Stimulated activated CD8-positive, alpha-beta memory T cell treated with anti-CD3 and anti-CD28 coated beads, Interleukin-7, amount 100 ng/mL, for 4 hours (primary cell): ENCODE results near the gene RXRA.

Experiments used
- DNase-seq, 2 donors: peaks; one replicate each; pipeline ENCODE4 v3.0.0-alpha.2; 2020; ENCODE audit warnings: low read depth in 2 of 2

Gene RXRA

DNA sequence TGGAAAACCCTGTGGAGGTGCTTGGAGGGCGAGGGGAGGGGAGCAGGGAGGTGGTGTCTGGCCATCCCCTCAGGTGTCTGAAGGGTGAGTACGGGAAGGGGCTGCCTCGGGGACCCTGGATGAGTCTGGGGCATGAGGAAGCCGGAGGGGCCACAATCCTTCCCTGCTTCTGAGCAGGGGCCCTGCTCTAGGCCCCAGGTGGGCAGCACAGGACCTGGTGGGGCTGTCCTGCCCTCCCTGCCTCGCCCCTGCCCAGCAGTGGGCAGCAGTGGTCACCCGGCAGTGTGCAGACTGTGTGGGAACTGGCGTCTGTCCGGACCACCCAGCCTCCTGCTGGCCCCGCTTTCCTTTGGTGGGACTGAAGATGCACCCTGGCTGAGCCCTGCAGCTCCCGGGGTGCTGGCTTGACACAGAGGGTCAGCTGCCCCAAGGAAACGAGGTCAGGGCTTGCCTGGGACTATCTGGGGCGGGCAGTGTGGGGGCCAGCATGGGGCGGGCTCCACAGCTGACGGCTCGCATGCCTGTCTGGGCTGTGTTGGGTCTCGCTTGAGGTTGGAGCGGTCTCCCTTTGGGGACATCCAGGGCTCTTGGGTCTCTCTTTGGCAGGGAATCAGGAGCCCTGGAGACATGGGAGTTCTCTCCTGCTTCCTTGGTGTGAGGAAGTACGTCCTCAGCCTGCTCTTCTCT lies 26.1 kb downstream of the RXRA start:
- DNase-seq: no peak

GRCh38 chr9:134353539-134353938 lies 27.3 kb downstream of the RXRA start:
- DNase-seq: no peak

GRCh38 chr9:134355158-134355557 lies 28.9 kb downstream of the RXRA start:
- DNase-seq: no peak

GRCh38 chr9:134355561-134356279 lies 29.5 kb downstream of the RXRA start:
- no peak for DNase-seq

GRCh38 chr9:134356496-134357470 lies 30.5 kb downstream of the RXRA start:
- no peak for DNase-seq

GRCh38 chr9:134357631-134358025 lies 31.4 kb downstream of the RXRA start:
- no peak for DNase-seq

DNA sequence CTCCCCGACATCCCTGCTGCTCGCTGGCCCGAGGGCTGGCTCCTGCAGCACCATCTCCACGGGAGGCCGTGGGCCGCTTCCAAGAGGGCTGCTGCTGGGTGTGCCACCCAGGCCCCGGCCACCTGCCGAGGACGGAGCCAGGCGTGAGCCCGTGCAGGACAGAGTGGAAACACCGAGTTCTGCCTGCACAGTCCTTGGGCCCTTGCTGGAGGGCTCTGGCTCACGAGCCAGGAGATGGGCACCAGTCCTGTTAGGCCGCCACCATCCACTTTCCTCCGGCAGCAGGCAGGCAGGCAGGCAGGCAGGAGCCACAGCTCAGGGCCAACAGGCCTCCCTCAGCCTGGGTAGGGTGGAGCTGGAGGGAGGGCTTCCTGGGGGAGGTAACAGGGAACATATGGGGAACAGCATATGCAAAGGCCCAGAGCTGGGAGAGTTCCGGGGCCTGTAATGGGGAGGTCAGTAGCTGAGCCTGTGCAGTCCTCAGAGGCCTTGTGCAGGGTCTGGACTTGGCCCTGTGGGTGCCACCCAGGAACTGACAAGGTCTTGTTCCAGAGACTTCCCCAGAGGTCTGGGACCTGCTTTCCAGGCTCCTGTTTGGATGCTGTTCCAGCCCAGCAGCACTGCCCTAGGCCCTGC lies 31.9 kb downstream of the RXRA start:
- DNase-seq: no peak

DNA sequence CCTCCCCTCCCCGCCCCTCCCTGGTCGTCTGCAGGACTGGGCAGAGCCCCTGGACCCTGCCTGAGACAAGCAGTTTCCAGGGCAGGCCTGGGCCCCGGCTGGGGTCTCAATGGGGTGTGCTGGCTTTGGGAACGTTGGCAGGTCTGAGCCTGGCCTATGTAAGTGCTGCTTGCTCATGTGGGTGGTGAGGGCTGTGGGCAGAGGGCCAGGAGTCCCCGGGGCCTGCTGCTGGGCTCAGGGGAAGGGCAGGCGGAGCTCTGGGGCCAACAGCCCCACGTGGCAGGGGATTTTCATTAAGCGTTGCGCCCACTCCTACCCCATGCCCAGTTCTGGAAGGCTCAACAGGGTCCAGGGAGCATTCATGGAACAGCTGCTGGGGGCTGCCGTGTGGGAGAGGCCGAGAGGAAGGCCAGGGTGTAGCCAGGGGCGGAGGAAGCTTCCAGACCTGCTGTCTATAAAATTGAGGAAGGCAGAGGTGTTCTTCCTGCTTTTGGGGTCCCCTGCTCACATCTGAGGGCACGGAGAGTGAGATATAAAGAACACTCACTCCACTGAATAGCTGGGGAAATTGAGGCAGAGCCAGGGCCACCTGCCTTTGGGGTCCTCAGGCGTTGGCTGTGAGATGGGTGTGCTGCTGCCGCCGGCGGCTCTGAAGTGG lies 32.5 kb downstream of the RXRA start:
- no peak for DNase-seq

DNA sequence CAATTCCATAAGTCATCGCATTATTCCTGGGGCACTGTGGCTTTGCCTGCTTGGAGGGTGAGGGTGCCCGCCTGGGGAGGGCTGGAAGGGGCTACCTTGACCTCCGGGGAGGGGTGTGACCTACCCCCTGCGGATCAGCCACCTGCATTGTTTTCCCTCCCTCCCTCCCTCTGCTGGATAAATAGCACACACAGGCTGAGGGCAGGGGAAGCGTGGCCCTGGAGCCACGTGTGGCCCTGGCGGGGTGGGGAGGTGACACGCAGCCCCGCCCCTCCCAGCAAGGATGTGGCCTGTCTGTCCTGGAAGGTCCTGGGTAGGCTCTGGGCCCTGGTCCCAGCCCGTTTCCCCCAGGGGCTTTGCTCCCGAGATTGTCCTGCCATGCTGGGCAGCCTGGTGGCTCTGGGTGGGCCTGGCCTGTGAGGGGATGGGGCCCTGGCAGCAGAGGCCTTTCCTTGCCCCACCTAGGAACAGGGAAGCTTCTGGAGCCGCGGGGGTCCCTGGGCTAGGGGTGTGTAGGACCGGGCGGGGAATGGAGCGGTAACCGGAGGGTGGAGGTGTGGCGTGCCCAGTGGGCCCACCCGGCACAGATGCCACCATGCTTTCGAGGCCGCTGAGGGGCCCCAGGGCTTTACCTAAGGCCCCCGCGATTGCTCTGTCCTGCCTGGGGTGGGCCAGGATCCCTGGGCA lies 33.4 kb downstream of the RXRA start:
- no peak for DNase-seq

DNA sequence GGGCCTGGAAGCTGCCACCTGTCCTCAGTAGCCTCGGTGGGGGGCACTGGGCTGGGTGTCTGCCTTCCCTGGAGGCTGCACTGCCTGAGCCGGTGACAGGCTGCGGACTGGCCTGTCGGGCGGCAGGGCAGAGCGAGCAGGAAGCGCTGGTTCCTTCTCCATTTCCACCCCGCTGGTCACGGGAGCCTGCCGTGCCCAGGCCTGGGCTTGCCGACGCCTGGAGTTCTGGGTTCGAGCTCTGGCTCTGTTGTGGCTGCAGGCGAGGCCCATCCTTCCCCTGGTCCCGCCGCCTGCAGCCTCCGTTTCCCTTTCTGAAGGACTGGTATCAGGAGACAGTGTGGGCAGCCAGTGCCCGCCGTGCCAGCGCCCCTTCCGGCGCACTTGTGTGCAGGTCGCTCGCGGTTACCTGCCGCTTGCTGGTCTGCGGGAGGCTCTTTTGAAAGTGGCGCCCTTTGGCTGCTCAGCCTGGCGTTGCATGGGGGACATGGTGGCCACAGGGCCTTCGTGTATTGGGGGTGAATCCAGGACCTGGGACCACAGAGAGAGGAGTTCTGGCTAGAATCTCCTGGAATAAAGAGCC lies 34.0 kb downstream of the RXRA start:
- DNase-seq: no peak

- no peak for DNase-seq
Measured at GRCh38 chr9:134360897-134361296, 34.6 kb downstream of the RXRA start.

DNA sequence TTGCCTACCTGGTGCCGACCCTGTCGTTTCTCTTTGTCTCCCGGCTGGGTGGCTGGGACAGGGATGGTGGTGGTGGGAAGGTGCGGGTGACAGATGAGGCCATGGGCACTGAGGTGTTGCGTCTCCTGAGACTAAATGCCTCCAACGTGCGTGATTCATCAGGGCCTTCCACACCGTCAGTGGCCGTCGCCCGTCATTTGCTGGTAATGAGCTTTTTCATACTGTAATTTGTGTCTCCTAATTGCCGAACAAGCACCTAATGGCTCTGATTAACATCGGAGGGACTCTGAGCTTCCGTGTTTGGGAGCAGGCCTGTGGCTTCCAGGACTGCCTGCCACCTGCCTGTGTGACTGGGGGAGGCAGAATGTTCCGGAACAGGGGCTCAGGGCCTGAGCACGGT lies 35.2 kb downstream of the RXRA start:
- DNase-seq: no peak

DNA sequence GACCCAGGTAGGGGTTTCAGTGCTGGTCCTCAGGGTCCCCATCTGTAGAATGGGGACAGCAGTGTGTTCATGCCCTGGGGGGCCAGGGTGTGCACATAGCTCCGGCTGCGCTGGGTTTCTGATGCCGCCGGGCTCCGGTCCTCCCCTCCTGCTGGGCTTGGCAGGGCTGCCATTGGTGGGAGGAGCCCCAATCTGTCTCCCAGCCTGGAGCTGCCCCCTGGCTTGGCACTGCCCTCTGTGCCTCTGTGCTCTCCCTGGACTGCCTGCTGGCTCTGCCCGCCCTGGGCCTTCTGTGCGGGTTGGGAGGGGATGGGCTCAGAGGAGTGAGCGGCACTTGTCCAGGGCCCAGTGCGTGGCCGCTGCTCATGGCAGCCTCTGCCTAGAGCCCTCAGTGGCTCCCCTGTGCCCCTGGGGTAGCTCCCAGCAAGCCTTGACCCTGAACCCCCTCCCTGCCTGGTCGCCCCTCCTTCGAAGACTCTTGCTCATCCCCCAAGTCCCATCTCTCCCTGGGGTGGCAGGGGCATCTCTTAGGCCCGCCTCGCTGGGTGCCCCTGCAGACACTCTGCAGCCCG lies 35.7 kb downstream of the RXRA start:
- DNase-seq: no peak

DNA sequence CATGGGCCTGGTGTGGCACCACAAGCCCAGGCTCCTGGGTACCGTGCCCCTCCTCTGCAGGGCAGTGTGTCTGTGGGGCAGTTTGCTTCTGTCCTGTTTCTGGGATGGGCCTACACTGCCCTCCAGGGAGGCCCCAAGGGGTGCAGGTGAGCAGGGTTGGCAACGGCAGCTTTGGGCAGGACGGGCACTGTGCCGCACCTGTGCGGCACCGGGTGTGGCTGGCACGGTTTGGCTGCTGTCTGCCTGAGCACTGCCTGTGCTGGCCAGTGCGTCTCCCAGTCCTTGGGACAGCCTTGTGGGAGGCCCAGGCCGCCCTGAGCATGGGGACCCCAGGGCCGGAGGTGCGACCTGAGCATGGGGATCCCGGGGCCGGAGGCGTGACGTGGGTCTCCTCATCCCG lies 37.2 kb downstream of the RXRA start:
- DNase-seq: no peak

DNA sequence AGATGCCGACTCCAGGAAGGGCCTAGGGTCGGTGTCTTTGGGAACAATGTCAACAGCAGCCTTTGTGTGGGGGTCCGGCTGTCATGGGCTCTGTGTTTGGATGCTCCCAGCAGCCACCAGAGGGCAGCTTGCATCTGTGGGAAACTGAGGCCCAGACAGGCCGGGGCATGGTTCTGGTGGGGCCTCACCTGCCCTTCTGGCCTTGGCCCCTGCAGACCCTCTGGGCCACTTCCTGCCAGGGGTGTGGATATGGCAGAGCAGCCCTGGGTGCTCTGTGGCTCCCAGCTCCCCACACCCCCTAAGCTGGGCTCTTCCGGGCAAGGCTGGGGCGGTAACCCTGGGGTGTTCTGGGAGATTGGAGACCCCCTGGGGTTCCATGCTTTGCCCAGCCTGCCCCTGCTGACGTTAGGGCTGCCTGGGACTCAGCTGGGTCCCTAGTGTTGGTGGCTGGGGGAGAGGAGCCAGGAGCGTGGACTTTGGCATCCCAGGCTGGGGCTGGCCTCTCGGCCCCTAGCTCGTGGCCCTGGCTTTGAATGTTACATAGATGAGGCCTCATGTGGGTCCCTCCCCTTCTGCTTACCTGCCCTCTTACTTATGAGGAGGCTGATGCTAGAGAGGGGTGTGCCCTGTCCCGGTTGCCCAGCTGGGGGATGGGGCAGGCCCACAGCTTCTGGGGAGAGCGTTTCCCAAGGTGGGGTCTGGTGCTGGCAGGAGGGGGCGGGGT lies 38.3 kb downstream of the RXRA start:
- DNase-seq: no peak

DNA sequence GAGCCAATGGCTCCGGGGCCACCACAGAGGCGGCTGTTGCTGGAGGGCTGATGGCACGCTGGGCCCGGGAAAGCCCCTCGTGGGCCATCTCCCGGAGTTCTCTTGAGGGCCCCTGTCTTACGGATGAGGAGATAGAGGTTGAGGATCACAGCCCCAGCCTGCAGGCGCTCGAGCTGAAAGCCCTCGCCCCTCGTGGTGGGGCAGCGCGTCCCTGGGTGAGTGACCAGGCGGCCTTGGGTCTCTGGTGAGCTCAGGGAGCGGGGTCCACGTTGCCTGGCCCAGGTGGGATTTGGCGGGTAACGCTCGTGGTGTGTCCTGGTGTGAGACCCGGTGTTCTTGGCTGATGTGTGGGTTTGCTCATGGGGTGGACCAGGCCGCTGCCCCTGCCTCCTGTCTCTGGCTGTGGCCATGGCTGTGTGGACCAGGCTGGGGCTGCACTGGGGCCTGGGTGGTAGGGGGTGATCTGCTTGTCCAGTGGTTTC lies 38.9 kb downstream of the RXRA start:
- no peak for DNase-seq

DNA sequence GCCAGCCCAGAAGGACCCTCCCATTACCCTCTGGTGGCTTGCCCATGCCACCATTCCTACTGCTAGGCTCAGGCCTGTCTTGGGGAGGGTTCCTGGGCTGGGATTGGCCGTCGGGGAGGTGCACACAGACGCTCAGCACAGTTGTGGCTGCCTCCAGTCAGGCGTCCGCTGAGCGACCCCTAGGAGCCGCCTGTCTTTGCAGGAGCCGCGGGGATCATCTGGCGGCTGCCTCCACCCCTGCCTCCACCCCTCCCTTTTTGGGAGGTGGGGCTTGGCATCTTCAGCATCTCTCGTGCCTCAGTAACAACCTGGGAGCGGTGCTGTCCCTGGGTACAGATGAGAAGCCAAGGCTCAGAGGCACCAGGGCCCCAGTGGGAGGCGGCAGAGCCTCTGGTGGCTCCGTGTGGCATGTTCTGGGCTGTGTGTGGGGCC lies 39.6 kb downstream of the RXRA start:
- DNase-seq: no peak

DNA sequence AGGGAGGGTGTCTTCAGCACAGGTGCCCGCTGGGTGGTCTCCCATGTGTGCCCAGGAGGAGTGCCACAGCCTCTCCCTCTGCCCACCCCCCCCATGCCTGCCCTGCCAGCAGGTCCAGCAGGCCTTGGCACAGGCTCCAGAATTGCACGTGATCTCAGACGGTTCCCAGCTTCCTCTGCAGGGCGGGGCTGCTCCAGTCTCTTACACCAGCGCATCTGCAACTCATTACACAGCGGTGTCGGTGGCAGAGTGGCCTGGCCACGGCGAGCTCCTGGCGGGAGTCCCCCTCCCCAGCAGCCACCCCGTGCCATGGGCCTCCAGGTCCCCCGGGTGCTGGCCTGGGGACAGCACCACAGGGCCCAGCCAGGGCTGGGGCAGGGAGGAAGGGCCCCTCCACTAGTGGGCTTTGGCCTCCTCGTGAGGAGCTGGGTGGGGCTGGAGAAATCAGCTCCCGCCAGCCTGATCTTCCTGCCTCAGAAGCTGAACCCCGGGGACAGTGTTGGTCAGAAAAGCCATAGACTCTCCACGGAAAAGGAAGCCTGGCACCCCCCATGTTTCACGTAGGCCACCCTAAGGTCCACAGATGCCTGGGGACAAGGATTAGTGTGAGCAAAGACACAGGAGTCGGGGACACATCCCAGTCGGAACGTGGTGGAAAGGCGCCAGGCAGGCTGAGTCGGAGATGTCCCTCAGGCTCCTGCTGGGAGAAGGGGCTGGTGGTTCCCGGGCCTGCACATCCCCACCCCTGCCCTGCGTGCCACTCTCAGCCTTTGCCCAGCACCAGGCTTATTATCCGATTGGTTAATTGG lies 40.2 kb downstream of the RXRA start:
- no peak for DNase-seq
